ENCODE results near the gene UNC5CL. TPM values are rescaled to one million over a fixed set of nuclear protein-coding genes. Genes with fewer than 3 reads are reported as not detected.

UNC5CL gene
- polyA plus RNA-seq, 4 donors: 31.9 to 123 (median 45.3) TPM

- FAIRE-seq (no peak), DNase-seq (no peak)
- WGBS, 3 donors: 25 to 66% (median 48%) methylated on average over 2 of the region's 2 CpGs
- H3K27ac ChIP-seq (ENCODE audit: low read depth in 1 of 3, low read length in 2 of 3): no peak overlapping the region
- H3K27me3 ChIP-seq (ENCODE audit: control insufficient read depth in 3 of 3, insufficient read depth in 3 of 3, low read length in 3 of 3): no peaks in the 10 kb centered on the region
- H3K4me1 ChIP-seq (ENCODE audit: control insufficient read depth in 3 of 3, insufficient read depth in 2 of 3, low read depth in 1 of 3, low read length in 2 of 3): peaks cover 4 to 30% (median 6%) of the 10 kb centered on the region in 3 donors
- peaks cover 3 to 9% (median 5%) of the 10 kb centered on the region in 3 donors for H3K36me3 ChIP-seq (ENCODE audit: control insufficient read depth in 3 of 3, insufficient read depth in 2 of 3, low read depth in 1 of 3, low read length in 3 of 3)
- no peaks in the 10 kb centered on the region for H3K9me3 ChIP-seq (ENCODE audit: control insufficient read depth in 2 of 2, insufficient read depth in 1 of 2, low read depth in 1 of 2, low read length in 1 of 2)
- no peak overlapping the region for H3K4me3 ChIP-seq (ENCODE audit: low read depth in 1 of 3, low read length in 3 of 3)
These were observed 38.5 kb upstream of the UNC5CL start for GRCh38 chr6:41077536-41077935.

GRCh38 chr6:41075651-41076626, 36.9 kb upstream of the UNC5CL start:
- 69 to 77% (median 75%) methylated on average over 4 of the region's 4 CpGs for WGBS, 3 donors
- Histone ChIP-seq H3K9me3 (ENCODE audit: control insufficient read depth in 2 of 2, insufficient read depth in 1 of 2, low read depth in 1 of 2, low read length in 1 of 2) (no peaks in the 10 kb centered on the region), H3K27ac (ENCODE audit: low read depth in 1 of 3, low read length in 2 of 3) (no peak overlapping the region), H3K4me1 (ENCODE audit: control insufficient read depth in 3 of 3, insufficient read depth in 2 of 3, low read depth in 1 of 3, low read length in 2 of 3) (peaks cover 5 to 30% (median 6%) of the 10 kb centered on the region in 3 donors), H3K36me3 (ENCODE audit: control insufficient read depth in 3 of 3, insufficient read depth in 2 of 3, low read depth in 1 of 3, low read length in 3 of 3) (peaks cover 3 to 9% (median 5%) of the 10 kb centered on the region in 3 donors), H3K27me3 (ENCODE audit: control insufficient read depth in 3 of 3, insufficient read depth in 3 of 3, low read length in 3 of 3) (no peaks in the 10 kb centered on the region), H3K4me3 (ENCODE audit: low read depth in 1 of 3, low read length in 3 of 3) (no peak overlapping the region)
- FAIRE-seq (no peak), DNase-seq (no peak)

DNA sequence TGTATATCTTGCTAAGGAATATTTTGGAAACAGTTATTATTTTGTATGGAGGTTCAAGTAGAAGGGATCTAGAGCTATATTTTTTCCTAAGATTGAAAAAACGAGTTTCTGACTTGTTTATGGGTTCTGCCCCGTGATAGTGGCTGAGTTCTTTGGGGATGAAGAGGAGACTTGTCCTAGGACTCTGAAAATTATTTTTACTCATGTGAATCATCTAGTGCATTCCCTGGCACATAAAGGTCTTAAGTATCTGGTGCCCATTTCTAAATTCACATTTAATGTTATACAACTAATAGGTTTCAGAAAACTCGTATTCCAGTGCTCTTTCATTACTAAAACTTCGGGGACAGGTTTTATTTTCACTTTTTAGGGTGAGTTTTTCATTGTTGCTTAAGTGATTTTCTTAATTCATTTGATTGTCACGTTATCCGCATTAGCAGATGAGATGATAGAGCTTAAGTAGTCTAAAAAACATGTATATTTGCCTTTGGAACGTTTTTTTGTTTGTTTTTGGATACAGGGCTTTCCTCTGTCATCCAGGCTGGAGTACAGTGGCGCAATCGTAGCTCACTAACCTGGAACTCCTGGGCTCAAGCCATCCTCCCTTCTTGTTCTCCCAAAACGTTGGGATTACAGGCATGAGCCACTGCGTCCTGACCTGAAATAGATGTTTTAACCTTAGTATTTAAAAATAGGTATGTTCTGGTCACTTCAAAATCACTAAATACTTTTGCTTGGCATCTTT, 35.8 kb upstream of the UNC5CL start:
- H3K36me3 ChIP-seq (ENCODE audit: control insufficient read depth in 3 of 3, insufficient read depth in 2 of 3, low read depth in 1 of 3, low read length in 3 of 3): peaks cover 0 to 3% (median 2%) of the 10 kb centered on the region in 3 donors
- WGBS, 3 donors: 15 to 41% (median 29%) methylated on average over 11 of the region's 11 CpGs

GRCh38 chr6:41073968-41074691, 35.1 kb upstream of the UNC5CL start:
- DNase-seq: peak; percentile 64 to 74
- Histone ChIP-seq H3K27me3 (ENCODE audit: control insufficient read depth in 3 of 3, insufficient read depth in 3 of 3, low read length in 3 of 3) (no peaks in the 10 kb centered on the region), H3K4me3 (ENCODE audit: low read depth in 1 of 3, low read length in 3 of 3) (peak overlapping the region; percentile 83 to 94 (median 90)), H3K9me3 (ENCODE audit: control insufficient read depth in 2 of 2, insufficient read depth in 1 of 2, low read depth in 1 of 2, low read length in 1 of 2) (no peaks in the 10 kb centered on the region), H3K27ac (ENCODE audit: low read depth in 1 of 3, low read length in 2 of 3) (peak overlapping the region; percentile 95 to 99 (median 96)), H3K4me1 (ENCODE audit: control insufficient read depth in 3 of 3, insufficient read depth in 2 of 3, low read depth in 1 of 3, low read length in 2 of 3) (peaks cover 6 to 29% (median 7%) of the 10 kb centered on the region in 3 donors), H3K36me3 (ENCODE audit: control insufficient read depth in 3 of 3, insufficient read depth in 2 of 3, low read depth in 1 of 3, low read length in 3 of 3) (peaks cover 0 to 3% (median 0%) of the 10 kb centered on the region in 3 donors)
- 1 to 5% (median 3%) methylated on average over 11 of the region's 11 CpGs for whole genome bisulfite sequencing, 3 donors
- no peak for FAIRE-seq

More for the DNA sequence above, 35.8 kb upstream of the UNC5CL start:
- peak overlapping the region in 1 of 3 donors; percentile 96 for H3K27ac ChIP-seq (ENCODE audit: low read depth in 1 of 3, low read length in 2 of 3)
- peaks cover 6 to 30% (median 7%) of the 10 kb centered on the region in 3 donors for H3K4me1 ChIP-seq (ENCODE audit: control insufficient read depth in 3 of 3, insufficient read depth in 2 of 3, low read depth in 1 of 3, low read length in 2 of 3)
- FAIRE-seq: no peak
- H3K4me3 ChIP-seq (ENCODE audit: low read depth in 1 of 3, low read length in 3 of 3): no peak overlapping the region
- no peak for DNase-seq
- no peaks in the 10 kb centered on the region for H3K9me3 ChIP-seq (ENCODE audit: control insufficient read depth in 2 of 2, insufficient read depth in 1 of 2, low read depth in 1 of 2, low read length in 1 of 2)
- H3K27me3 ChIP-seq (ENCODE audit: control insufficient read depth in 3 of 3, insufficient read depth in 3 of 3, low read length in 3 of 3): no peaks in the 10 kb centered on the region

DNA sequence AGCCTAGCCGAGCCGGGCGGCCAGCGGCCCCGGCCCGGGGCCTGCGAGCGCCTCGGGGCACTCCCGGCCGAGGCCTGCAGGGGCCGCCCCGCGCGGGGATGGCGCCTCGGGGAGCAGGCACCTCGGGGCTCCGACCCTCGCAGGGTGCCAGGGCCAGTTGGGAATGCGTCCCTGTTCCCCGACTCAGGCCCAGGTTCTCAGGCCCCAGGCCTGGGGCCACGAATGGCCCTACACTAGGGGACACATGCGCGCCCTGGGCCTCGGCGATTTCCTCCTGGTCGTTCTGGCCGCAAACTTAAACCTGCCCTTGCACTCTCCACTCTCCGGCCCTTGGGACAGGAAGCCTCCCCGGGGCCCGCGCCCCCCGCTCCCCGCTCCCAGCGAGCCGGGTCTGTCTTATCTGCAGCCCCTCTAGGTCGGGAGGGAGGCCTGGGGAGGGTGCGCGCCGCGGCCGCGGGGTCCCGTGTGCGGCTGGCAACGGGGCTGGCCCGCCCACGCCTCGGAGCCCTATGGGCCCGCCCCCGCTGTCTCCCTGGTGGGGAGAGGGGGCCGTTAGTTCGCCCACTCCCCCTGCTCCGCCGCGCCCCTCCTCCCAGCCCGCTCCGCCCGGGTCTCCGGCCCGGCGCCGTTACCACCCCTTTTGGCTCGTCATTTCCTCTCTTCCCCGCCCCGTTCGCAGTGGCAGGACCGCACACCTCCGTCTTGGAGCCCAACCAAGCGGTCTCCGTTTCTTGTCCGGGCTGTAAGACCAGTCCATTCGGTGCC, 34.4 kb upstream of the UNC5CL start:
- Histone ChIP-seq H3K27me3 (ENCODE audit: control insufficient read depth in 3 of 3, insufficient read depth in 3 of 3, low read length in 3 of 3) (no peaks in the 10 kb centered on the region), H3K9me3 (ENCODE audit: control insufficient read depth in 2 of 2, insufficient read depth in 1 of 2, low read depth in 1 of 2, low read length in 1 of 2) (no peaks in the 10 kb centered on the region), H3K27ac (ENCODE audit: low read depth in 1 of 3, low read length in 2 of 3) (peak overlapping the region; percentile 95 to 99 (median 96)), H3K4me1 (ENCODE audit: control insufficient read depth in 3 of 3, insufficient read depth in 2 of 3, low read depth in 1 of 3, low read length in 2 of 3) (peaks cover 6 to 23% (median 6%) of the 10 kb centered on the region in 3 donors), H3K4me3 (ENCODE audit: low read depth in 1 of 3, low read length in 3 of 3) (peak overlapping the region; percentile 83 to 94 (median 90)), H3K36me3 (ENCODE audit: control insufficient read depth in 3 of 3, insufficient read depth in 2 of 3, low read depth in 1 of 3, low read length in 3 of 3) (peaks cover 0 to 1% (median 0%) of the 10 kb centered on the region in 3 donors)
- DNase-seq: peak; percentile 87 to 90
- no peak for FAIRE-seq
- WGBS, 3 donors: 0 to 1% (median 0%) methylated on average over 62 to 74 of the region's 74 CpGs

- Histone ChIP-seq H3K36me3 (ENCODE audit: control insufficient read depth in 3 of 3, insufficient read depth in 2 of 3, low read depth in 1 of 3, low read length in 3 of 3) (peaks cover 0 to 2% (median 0%) of the 10 kb centered on the region in 3 donors), H3K9me3 (ENCODE audit: control insufficient read depth in 2 of 2, insufficient read depth in 1 of 2, low read depth in 1 of 2, low read length in 1 of 2) (no peaks in the 10 kb centered on the region), H3K4me1 (ENCODE audit: control insufficient read depth in 3 of 3, insufficient read depth in 2 of 3, low read depth in 1 of 3, low read length in 2 of 3) (peaks cover 6 to 23% (median 6%) of the 10 kb centered on the region in 3 donors), H3K27ac (ENCODE audit: low read depth in 1 of 3, low read length in 2 of 3) (peak within 1 kb of the TSS; percentile 95 to 100 (median 96)), H3K4me3 (ENCODE audit: low read depth in 1 of 3, low read length in 3 of 3) (peak within 1 kb of the TSS; percentile 83 to 94 (median 90)), H3K27me3 (ENCODE audit: control insufficient read depth in 3 of 3, insufficient read depth in 3 of 3, low read length in 3 of 3) (no peaks in the 10 kb centered on the region)
- FAIRE-seq (no peak), DNase-seq (no peak)
- 0 to 1% (median 0%) methylated on average over 30 to 37 of the region's 37 CpGs for WGBS, 3 donors
These were observed 33.8 kb upstream of the UNC5CL start, which contains the start of gene NFYA for GRCh38 chr6:41072836-41073202. NFYA (plus strand) TSS chr6:41072974; CDS start chr6:41079090, 6,116 bp downstream.

DNA sequence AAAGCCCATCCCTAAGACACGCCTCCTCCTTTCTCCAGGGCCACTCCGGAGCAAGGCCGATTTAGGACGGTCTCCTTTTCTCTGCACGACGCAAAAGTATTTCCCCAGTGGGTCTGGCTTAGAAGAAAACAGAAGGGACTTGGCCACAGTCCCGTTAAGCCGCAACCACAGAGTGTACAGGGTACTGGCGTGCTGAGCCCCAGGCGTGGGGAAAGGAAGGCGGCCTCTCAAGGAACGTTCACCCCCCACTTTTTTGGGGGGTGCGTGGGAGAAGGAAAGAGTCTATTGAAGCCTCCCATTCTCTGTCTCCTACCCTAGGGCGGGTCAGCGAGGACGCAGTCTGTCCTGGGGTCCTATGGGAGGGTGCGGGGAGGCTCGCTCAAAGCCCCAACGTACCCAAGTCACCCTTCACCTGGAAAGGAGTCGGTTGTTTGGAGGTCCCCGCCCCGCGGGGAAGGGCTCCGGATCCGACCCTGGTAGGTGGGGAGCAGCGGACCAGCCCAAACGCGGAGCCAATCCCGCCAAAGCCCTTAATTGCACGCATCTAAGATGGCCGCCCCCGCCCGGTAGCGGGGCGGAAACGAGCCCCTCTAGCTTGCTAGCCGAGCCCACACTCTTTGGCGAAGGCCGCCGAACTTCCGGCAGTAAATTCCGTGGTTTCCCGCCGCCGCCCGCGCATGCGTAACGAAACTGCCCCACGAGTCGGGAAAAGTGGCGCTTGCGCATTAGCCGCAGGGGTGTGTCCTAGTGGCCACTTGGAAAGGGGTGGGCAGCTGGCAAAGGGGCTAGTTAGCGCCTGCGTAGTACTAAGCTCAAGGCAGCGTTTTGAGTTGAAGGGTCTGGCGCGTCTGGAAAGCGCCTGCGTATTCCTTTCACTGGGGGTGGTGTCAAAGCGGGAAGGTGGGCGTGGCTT, 33.2 kb upstream of the UNC5CL start, which contains the start of gene OARD1:
Gene OARD1 (minus strand): TSS at position 434 of the 913 bp plus-strand sequence. CDS start 722 bp downstream, outside the sequence.
- peak within 1 kb of the TSS; percentile 95 to 100 (median 96) for H3K27ac ChIP-seq (ENCODE audit: low read depth in 1 of 3, low read length in 2 of 3)
- no peaks in the 10 kb centered on the region for H3K9me3 ChIP-seq (ENCODE audit: control insufficient read depth in 2 of 2, insufficient read depth in 1 of 2, low read depth in 1 of 2, low read length in 1 of 2)
- FAIRE-seq: peak; percentile 87
- peak within 1 kb of the TSS; percentile 83 to 94 (median 90) for H3K4me3 ChIP-seq (ENCODE audit: low read depth in 1 of 3, low read length in 3 of 3)
- no peaks in the 10 kb centered on the region for H3K27me3 ChIP-seq (ENCODE audit: control insufficient read depth in 3 of 3, insufficient read depth in 3 of 3, low read length in 3 of 3)
- H3K36me3 ChIP-seq (ENCODE audit: control insufficient read depth in 3 of 3, insufficient read depth in 2 of 3, low read depth in 1 of 3, low read length in 3 of 3): peaks cover 0 to 2% (median 0%) of the 10 kb centered on the region in 3 donors
- DNase-seq: peak; percentile 100
- H3K4me1 ChIP-seq (ENCODE audit: control insufficient read depth in 3 of 3, insufficient read depth in 2 of 3, low read depth in 1 of 3, low read length in 2 of 3): peaks cover 4 to 18% (median 6%) of the 10 kb centered on the region in 3 donors
- 0 to 1% (median 1%) methylated on average over 59 to 63 of the region's 63 CpGs for WGBS, 3 donors
